ENCODE data around the gene KRT6B. TPM values are rescaled to one million over a fixed set of nuclear protein-coding genes. Genes with fewer than 3 reads are reported as not detected.
"Not testable (repeated sequence)": the region's sequence is repeated elsewhere in the genome, so short reads cannot be mapped to it uniquely, and the experiment has no call there.

Gene KRT6B
- total RNA-seq, 6 experiments from 2014 or later = 0.13 TPM; not detected in 5

DNA sequence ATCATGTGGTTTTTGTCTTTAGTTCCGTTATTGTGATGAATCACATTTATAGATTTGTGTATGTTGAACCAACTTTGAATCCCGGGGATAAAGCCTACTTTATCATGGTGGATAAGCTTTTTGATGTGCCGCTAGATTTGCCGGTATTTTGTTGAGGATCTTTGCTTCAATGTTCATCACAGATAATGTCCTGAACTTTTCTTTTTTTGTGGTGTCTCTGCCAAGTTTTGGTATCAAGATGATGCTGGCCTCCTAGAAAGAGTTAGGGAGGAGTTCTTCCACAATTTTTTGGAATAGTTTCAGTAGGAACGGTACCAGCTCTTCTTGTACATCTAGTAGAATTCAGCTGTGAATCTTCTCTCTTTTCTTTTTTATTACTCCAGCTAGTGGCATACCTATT, 6.9 kb upstream of the KRT6B start:
- Histone ChIP-seq H3K27me3 (no peaks in the 10 kb centered on the region), H3K4me3 (no peak overlapping the region), H3K36me3 (no peaks in the 10 kb centered on the region), H3K4me1 (no peaks in the 10 kb centered on the region), H3K9me3 (no peaks in the 10 kb centered on the region), H3K27ac (no peak overlapping the region)
- TF ChIP-seq POLR2A (IDR thresholded peaks at IDR 0.05) (no peak), CTCF (IDR thresholded peaks at IDR 0.05) (no peak)
- DNase-seq (no peak), ATAC-seq (no peak)
- intact Hi-C loops (cut with DNase I) = no loop called here
- WGBS (ENCODE audit: insufficient coverage, low coverage, low lambda C conversion rate, missing lambda C conversion rate) = 76% methylated on average over 5 of the region's 5 CpGs

- Histone ChIP-seq H3K27ac (no peak overlapping the region), H3K9me3 (no peaks in the 10 kb centered on the region), H3K4me3 (no peak overlapping the region), H3K4me1 (no peaks in the 10 kb centered on the region), H3K36me3 (no peaks in the 10 kb centered on the region), H3K27me3 (no peaks in the 10 kb centered on the region)
- ATAC-seq = no peak
- 48% methylated on average over 1 of the region's 1 CpG for WGBS (ENCODE audit: insufficient coverage, low coverage, low lambda C conversion rate, missing lambda C conversion rate)
- DNase-seq = no peak
- intact Hi-C loops (cut with DNase I) = no loop called here
- no peak for TF ChIP-seq POLR2A (IDR thresholded peaks at IDR 0.05)
- no peak for TF ChIP-seq CTCF (IDR thresholded peaks at IDR 0.05)
Measured at GRCh38 chr12:52455821-52456220, 3.9 kb upstream of the KRT6B start.

- Histone ChIP-seq H3K27ac (no peak overlapping the region), H3K27me3 (no peaks in the 10 kb centered on the region), H3K36me3 (no peaks in the 10 kb centered on the region), H3K4me3 (no peak overlapping the region), H3K9me3 (no peaks in the 10 kb centered on the region), H3K4me1 (no peaks in the 10 kb centered on the region)
- 47% methylated on average over 3 of the region's 3 CpGs for WGBS (ENCODE audit: insufficient coverage, low coverage, low lambda C conversion rate, missing lambda C conversion rate)
- ATAC-seq (no peak), DNase-seq (no peak)
- intact Hi-C loops (cut with DNase I) = no loop called here
- TF ChIP-seq CTCF (IDR thresholded peaks at IDR 0.05) = no peak
Measured at GRCh38 chr12:52454411-52455201, 2.7 kb upstream of the KRT6B start.

DNA sequence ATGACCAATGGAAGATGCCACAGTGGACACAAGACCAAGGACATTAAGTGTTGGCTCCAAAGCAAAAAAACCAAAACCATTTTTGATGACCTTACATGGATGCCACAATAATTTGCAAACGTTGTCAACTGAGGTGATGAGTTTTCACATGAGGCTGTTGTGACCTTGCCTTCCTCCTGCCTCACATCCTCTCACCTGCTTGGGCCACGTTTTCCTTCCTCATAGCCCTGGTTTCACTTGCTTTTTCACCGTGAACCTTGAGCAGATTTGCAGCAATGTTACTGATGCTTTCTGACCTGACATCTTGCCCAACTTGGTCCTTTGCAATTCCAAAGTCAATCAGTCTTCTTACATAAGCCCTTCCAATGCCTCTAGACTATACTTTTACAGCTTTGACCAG, 3.7 kb downstream of the KRT6B start:
- no peak for ATAC-seq
- WGBS (ENCODE audit: insufficient coverage, low coverage, low lambda C conversion rate, missing lambda C conversion rate) = 28% methylated on average over 3 of the region's 3 CpGs

GRCh38 chr12:52447196-52447595, 4.8 kb downstream of the KRT6B start:
- ATAC-seq; DNase-seq; H3K36me3 ChIP-seq; H3K27me3 ChIP-seq; H3K4me3 ChIP-seq; H3K4me1 ChIP-seq; H3K27ac ChIP-seq; intact Hi-C loops (cut with DNase I); H3K9me3 ChIP-seq: not testable (repeated sequence)
- WGBS (ENCODE audit: insufficient coverage, low coverage, low lambda C conversion rate, missing lambda C conversion rate) = 60% methylated on average over 2 of the region's 11 CpGs

More for the DNA sequence above, 3.7 kb downstream of the KRT6B start:
- DNase-seq = no peak
- Histone ChIP-seq H3K4me3 (no peak overlapping the region), H3K9me3 (no peaks in the 10 kb centered on the region), H3K27ac (no peak overlapping the region), H3K4me1 (no peaks in the 10 kb centered on the region), H3K36me3 (no peaks in the 10 kb centered on the region), H3K27me3 (no peaks in the 10 kb centered on the region)
- intact Hi-C loops (cut with DNase I) = no loop called here
- TF ChIP-seq POLR2A (IDR thresholded peaks at IDR 0.05) = no peak
- TF ChIP-seq CTCF (IDR thresholded peaks at IDR 0.05) = no peak
